Inferior parietal cortex (tissue), 1 donor: Measurements from ENCODE around the gene TPPP.

Source experiments
- DNase-seq: peaks from one replicate; pipeline ENCODE4 v3.0.0-alpha.2; 2016; ENCODE audit errors: extremely low spot score

The TPPP gene

DNA sequence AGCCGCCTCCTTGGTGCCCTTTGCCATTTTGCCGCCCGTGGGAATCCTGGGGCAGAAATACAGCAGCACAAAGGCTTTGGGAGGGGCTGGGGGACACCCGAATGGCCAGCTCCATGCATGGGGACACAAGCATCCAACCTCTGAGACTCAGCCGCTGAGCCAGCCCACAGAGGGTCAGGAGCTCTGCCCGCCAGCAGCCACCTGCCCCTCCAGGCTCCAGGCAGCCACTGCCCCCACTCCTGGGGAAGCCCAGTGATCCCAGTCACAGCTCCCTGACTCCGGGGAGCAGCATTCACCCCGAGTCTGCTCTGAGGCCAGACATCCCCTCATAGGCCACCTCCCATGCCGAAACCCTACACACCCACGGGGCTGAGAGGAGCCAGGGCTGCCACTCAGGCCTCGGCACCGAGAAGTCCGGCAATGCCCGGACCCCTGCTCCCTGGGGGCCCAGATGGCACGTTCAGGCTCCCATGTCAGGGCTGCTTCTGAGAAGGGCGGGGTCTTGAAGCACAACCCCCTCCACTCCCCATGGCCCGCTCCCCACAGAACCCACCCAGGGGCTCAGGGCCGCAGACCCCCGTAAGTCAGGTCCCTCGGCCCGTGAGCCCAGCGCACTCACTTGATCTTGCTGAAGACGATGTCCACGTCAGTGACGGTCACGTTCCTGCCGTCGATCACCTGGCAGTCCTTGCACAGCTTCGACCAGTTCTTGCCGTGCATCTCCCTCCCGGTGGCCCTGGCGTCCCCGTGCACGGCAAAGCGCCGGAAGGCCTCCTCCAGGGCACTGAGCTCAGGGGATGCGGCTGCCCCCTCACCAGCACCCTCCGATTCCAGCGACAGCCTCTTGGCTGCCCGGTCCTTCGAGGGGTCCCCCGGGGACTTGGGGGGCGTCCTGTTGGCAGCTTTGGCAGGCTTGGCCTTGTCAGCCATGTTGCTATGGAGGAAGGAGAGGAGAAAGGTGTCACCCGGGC, 15.7 kb downstream of the TPPP start:
- DNase-seq = no peak

- no peak for DNase-seq
These were observed 16.5 kb downstream of the TPPP start for GRCh38 chr5:676699-677076.

DNA sequence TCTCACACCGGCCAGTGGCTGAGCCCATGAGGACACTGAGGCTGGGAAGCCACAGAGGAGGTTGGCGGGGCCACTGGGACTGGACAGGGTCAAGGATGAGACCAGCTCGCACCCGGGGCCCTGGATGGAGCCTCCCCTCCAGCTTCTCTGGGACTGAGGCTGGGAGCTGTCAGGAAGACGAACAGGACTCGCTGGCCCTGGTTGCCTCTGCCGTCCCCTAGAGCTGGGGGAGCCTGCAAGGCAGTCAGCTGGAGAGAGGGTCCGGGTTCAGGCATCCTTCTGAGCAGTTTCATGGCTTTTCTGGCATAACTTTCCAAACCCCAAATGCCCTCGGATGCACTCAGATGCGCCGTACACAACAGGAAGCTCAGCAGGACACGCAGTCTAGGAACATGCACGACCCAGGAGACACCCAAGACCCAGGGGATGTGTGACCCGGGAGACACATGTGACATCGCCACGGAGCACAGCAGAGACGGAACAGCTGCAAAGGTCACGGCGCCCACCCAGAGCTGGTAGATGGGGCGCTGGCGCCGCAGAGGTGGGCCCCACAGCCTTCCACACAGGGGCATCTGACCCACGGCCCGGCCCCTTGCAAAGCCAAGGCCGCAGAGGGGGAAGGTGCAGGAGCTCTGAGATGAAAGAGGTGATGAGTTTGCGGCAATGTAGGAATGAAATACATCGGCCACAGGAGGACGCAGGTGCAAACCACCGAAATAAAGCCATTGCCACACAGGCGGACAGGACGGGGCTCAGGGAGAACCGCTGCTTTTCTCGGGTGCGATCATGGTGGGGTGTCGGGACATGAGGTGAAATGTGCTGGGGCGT, 17.1 kb downstream of the TPPP start:
- no peak for DNase-seq

DNA sequence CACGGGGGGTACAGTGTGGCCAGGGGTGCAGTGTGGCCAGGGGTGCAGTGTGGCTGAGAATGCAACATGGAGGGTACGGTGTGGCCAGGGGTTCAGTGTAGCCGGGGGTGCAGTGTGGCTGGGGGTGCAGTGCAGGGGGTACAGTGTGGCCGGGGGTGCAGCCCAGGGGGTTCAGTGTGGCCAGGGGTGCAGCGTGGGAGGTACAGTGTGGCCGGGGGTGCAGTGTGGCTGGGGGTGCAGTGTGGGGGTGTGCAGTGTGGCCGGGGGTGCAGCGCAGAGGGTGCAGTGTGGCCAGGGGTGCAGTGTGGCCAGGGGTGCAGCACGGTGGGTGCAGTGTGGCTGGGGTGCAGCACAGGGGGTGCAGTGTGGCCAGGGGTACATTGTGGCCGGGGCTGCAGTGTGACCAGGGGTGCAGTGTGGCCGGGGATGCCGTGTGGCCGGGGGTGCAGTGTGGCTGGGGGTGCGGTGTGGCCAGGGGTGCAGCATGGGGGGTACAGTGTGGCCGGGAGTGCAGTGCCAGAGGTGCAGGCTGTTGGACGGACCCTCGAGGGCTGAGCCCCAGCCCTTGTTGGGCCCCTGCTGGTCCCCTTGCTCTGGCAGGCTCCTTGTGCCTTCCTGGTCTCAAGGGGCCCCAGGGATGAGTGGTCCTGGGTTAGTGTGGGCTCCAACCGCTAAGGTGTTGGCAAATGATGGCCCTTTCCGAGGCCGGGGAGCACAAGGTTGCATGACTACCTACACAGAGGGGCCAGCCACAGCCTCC, 17.9 kb downstream of the TPPP start:
- DNase-seq = no peak

DNA sequence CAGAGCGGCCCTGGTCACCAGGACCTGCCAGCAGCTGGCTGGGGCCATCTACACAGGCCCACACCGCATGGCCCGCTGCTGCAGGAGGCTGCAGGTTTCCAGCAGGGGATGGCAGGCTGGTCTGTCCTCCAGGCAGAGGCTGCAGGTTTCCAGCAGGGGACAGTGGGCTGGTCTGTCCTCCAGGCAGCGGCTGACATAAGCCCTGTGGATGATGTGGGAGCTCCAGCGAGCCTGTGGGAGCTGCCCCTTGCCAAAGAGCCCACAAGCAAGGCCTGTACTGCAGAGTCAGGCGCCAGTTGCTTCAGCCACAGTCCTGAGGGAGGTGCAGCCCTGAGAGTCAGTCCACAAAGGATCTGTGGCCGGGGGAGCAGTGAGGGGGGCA, 18.5 kb downstream of the TPPP start:
- DNase-seq = no peak

GRCh38 chr5:673831-674629, 19.1 kb downstream of the TPPP start:
- no peak for DNase-seq

DNA sequence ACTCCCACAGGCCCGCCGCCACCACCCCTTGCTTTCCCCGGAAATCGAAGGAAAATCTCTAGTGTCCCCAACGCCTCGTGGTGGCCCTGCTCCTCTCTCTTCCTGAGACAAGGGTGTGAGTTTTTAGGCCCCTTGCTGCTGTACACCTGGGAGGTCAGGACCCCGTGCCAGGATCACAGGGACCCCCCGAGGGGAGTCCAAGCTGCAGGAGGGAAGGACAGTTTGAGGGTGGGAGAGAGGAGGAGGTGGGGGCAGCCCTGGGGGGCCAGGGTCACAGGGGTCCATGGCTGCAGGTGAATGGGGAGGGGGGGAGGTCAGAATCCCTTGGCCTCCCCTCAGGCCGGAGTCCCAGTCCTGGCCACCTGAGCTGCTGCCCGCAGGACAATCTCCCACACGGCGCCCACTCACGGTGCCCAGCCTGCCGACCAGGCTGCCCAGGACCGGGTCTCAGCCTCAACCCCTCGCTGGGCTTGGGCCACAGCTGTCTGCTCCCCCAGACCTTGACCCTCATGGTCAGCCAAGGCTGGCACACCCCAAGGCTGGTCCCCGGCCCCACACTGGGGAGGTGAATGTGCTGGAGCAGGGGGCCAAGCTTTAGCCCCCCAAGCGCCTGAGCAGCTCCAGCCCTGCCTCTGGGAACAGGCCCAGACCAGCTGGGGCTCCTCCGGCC, 19.9 kb downstream of the TPPP start:
- DNase-seq = no peak

DNA sequence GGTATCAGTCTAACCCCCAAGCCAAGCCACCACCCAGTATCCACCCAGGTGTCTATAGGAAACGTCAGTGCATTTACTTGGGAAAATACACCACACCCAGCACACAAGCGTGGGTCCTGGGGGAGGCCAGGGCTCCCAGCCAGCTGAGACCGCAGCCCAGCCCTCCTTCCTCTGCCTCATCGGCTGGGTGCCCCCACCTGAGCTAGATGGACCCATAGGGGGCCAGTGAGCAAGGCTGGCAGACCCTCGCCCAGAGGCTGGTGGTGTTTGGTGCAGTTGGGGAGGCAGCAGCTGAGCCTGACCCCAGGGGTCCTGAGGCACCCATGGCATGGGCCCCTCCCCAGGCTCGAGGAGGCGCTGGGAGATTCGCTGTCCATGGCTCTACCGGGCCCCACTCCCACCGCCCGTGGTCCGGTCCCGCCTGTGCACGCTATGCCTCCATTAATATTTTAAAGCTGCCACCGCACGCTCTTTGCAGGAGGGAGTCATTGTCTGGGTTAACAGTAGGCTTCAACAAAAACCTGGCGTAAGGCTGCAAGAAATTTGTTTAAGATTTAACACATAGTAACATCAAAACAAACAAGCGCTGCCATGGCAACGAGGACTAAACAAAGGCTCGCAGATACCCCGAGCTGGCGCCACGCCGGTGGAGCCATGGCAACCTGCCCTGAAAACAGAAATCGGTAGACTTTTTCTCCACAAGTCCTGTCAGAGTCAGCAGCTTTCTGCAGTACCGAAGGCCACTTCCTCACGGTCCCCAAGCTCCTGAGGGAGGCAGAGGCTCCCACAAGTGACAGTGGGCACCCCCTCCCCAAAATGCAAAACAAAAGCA, 20.6 kb downstream of the TPPP start:
- peak; percentile 66 for DNase-seq

- peak; percentile 80 for DNase-seq
These were observed 21.5 kb downstream of the TPPP start for GRCh38 chr5:671459-672328.

- DNase-seq = no peak
These were observed 22.5 kb downstream of the TPPP start for GRCh38 chr5:670396-671270.

DNA sequence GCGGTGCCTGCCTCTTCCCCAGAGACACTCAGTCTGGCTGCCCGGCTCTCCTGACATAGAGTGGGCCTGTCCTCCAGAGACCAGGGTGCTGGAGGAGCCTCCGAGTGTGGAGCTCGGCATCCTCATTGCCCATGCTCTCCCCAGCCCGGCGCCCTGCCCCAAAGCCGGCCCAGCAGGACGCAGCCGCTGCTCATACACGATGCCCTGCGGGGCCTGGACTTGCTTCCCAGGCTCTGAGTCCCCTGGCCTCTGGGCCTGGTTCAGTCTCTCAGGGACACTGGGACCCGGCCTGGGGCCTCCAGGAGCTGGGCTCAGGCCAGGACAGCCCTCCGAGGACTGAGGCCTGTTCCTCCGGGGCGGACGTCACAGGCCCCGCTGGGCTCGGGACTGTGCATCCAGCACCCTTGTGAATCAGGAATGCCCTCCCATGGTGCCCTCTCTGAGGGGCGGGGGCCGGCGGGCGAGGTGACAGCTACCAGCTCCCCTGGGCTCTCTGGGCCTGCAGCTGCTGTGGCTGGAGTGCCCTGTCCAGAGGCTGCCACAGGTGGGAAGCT, 23.2 kb downstream of the TPPP start:
- no peak for DNase-seq

GRCh38 chr5:669111-669841, 23.9 kb downstream of the TPPP start:
- DNase-seq = peak; percentile 87

- DNase-seq = no peak
These were observed 24.7 kb downstream of the TPPP start for GRCh38 chr5:668283-668995.

- no peak for DNase-seq
These were observed 26.2 kb downstream of the TPPP start for GRCh38 chr5:666816-667498.

GRCh38 chr5:665956-666711, 27.0 kb downstream of the TPPP start:
- DNase-seq = no peak
